Amniotic stem cell (primary cell): ENCODE measurements around the gene ZNF106.

ENCODE experiments used
- DNase-seq: peaks from one replicate; lab custom pipeline; 2025; lab: John Stamatoyannopoulos, UW

Gene ZNF106

GRCh38 chr15:42490671-42491538 lies at the start of gene ZNF106:
ZNF106 (minus strand) TSS chr15:42491141; CDS start chr15:42472289, 18,852 bp downstream.
- peak; percentile 79 for DNase-seq

GRCh38 chr15:42533246-42533645 lies 42.3 kb upstream of the ZNF106 start:
- DNase-seq, result no peak

GRCh38 chr15:42528970-42529369 lies 38.0 kb upstream of the ZNF106 start:
- no peak for DNase-seq

GRCh38 chr15:42523331-42523730 lies 32.4 kb upstream of the ZNF106 start:
- DNase-seq, result no peak

GRCh38 chr15:42511007-42511391 lies 20.1 kb upstream of the ZNF106 start:
- DNase-seq, result no peak

- no peak for DNase-seq
These were observed 19.5 kb upstream of the ZNF106 start for GRCh38 chr15:42510258-42511006.

GRCh38 chr15:42508263-42508690 lies 17.3 kb upstream of the ZNF106 start:
- no peak for DNase-seq

- DNase-seq, result no peak
These were observed 16.6 kb upstream of the ZNF106 start for GRCh38 chr15:42507514-42507913.

- DNase-seq, result no peak
These were observed 13.7 kb upstream of the ZNF106 start for GRCh38 chr15:42504631-42505030.

GRCh38 chr15:42503825-42504224 lies 12.9 kb upstream of the ZNF106 start:
- DNase-seq, result no peak

- no peak for DNase-seq
These were observed 11.5 kb upstream of the ZNF106 start for GRCh38 chr15:42502477-42502876.

GRCh38 chr15:42499858-42500609 lies 9.1 kb upstream of the ZNF106 start:
- no peak for DNase-seq

GRCh38 chr15:42498212-42499068 lies 7.5 kb upstream of the ZNF106 start:
- DNase-seq, result no peak

GRCh38 chr15:42495361-42496212 lies 4.6 kb upstream of the ZNF106 start, which contains the start of gene SNAP23:
SNAP23 (plus strand) TSS chr15:42495634; CDS start chr15:42511847, 16,213 bp downstream.
- peak; percentile 90 for DNase-seq

- peak; percentile 46 for DNase-seq
These were observed 4.0 kb upstream of the ZNF106 start for GRCh38 chr15:42494998-42495360.

GRCh38 chr15:42493679-42494078 lies 2.7 kb upstream of the ZNF106 start:
- no peak for DNase-seq

GRCh38 chr15:42491539-42492225 lies 741 bp upstream of the ZNF106 start:
- peak; percentile 32 for DNase-seq

- no peak for DNase-seq
These were observed 660 bp downstream of the ZNF106 start for GRCh38 chr15:42490291-42490670.

GRCh38 chr15:42483677-42484076 lies 7.3 kb downstream of the ZNF106 start:
- no peak for DNase-seq

GRCh38 chr15:42482701-42483100 lies 8.2 kb downstream of the ZNF106 start:
- no peak for DNase-seq
